Measurements from ENCODE around the gene CDH4. TPM values are rescaled to one million over a fixed set of nuclear protein-coding genes. Genes with fewer than 3 reads are reported as not detected.

CDH4 gene
- total and polyA plus RNA-seq, 9 of the 15 experiments (the other 6 are each of a cell fraction or from before 2014, with no cell fraction given): 0.04 TPM; not detected in 8

DNA sequence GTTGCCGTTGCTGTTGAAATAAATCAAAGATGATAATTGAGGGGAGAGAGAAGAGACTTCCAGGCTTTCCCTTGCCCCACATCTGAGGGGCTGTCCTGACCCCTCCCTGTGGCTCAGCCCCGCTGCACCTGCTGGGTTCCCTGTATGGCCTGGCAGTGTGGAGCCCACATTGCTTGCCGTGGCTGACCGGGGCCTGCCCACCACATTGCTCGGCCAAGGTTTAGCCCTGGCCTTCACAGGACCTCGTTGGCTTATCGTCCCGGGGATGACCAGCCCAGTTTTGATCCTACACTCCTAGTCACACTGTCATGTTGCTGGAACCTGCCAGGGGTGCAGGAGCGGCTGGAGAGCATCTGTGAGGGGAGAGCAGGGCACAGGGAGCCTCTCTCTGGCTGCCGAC lies 102.4 kb downstream of the CDH4 start:
- ChIA-PET POLR2A (interaction anchor here (1.2 kb wide), 1 partner anchor 13 kb away, joined by 3 read pairs; no protein-coding TSS in a partner anchor), CTCF (ENCODE audit: low intra/inter-chr PET ratio) (no interaction called here)
- no peaks in the 10 kb centered on the region for H3K36me3 ChIP-seq (ENCODE audit: control insufficient read depth, insufficient read depth, low read length)
- under 1% methylated on average over 10 of the region's 10 CpGs for WGBS (ENCODE audit: insufficient coverage, low coverage, missing lambda C conversion rate)
- H3K4me1 ChIP-seq (replicated peaks in 1 of 2; ENCODE audit: control insufficient read depth in 2 of 2, insufficient read depth in 2 of 2, low read length in 2 of 2): no peaks in the 10 kb centered on the region
- FAIRE-seq (no peak), ATAC-seq (no peak), DNase-seq (ENCODE audit: extremely low read depth in 1 of 4, low spot score in 3 of 4) (no peak)
- no peaks in the 10 kb centered on the region for H3K9me3 ChIP-seq (replicated peaks; ENCODE audit: control insufficient read depth, insufficient read depth, low read depth, low read length)
- no peaks in the 10 kb centered on the region for H3K9me1 ChIP-seq (ENCODE audit: control insufficient read depth, insufficient read depth, low read length)
- H3K4me2 ChIP-seq (ENCODE audit: insufficient read depth, low read length): no peak overlapping the region
- in situ Hi-C loops (cut with MboI): no loop called here
- H3K9ac ChIP-seq (ENCODE audit: insufficient read depth in 1 of 2, low read depth in 2 of 2, low read length in 2 of 2): no peak overlapping the region
- peaks cover 4 to 44% of the 10 kb centered on the region in 2 experiments; a peak in 4 of 5 replicates for H3K27me3 ChIP-seq (ENCODE audit: control insufficient read depth in 2 of 2, insufficient read depth in 2 of 2, low read length in 2 of 2)
- no peak overlapping the region for H3K4me3 ChIP-seq
- H3K79me2 ChIP-seq (ENCODE audit: control insufficient read depth, insufficient read depth, low read length): no peaks in the 10 kb centered on the region
- BruUV-seq (replicated peaks): no TSS peak
- H3K27ac ChIP-seq (ENCODE audit: extremely low read depth, low read depth, low read length): no peak overlapping the region
- intact Hi-C loops (cut with micrococcal nuclease): no loop called here
- H2AFZ ChIP-seq (ENCODE audit: low read depth, low read length): no peak overlapping the region
- H4K20me1 ChIP-seq (replicated peaks; ENCODE audit: control insufficient read depth, insufficient read depth, low read length): 0 out of 2 replicates have a peak, but pooled peaks cover 3% of the 10 kb centered on the region
- TF ChIP-seq ZNF184 (CRISPR knock-in tag; IDR thresholded peaks at IDR 0.05) (no peak), NONO (IDR thresholded peaks at IDR 0.05; ENCODE audit: low read depth in 2 of 2, low read length in 1 of 2) (no peak), BRF1 (IDR thresholded peaks at IDR 0.05; ENCODE audit: borderline replicate concordance, extremely low read depth, insufficient read length) (no peak), KLF16 (IDR thresholded peaks at IDR 0.05) (no peak), MEIS2 (IDR thresholded peaks at IDR 0.05; ENCODE audit: partially characterized antibody) (no peak), SMAD1 (IDR thresholded peaks at IDR 0.05; ENCODE audit: low read depth, low read length, partially characterized antibody) (no peak), FOXM1 (IDR thresholded peaks at IDR 0.05; ENCODE audit: low read depth) (no peak), FOXM1 (CRISPR knock-in tag; IDR thresholded peaks at IDR 0.05; ENCODE audit: low read depth) (no peak), ZNF76 (CRISPR knock-in tag; IDR thresholded peaks at IDR 0.05; ENCODE audit: borderline replicate concordance) (no peak), SAFB (IDR thresholded peaks at IDR 0.05; ENCODE audit: borderline replicate concordance, low read depth, low read length) (no peak), XRCC4 (IDR thresholded peaks at IDR 0.05; ENCODE audit: extremely low read depth, insufficient read depth, insufficient read length) (no peak)
- TF ChIP-seq, protein P1, sequence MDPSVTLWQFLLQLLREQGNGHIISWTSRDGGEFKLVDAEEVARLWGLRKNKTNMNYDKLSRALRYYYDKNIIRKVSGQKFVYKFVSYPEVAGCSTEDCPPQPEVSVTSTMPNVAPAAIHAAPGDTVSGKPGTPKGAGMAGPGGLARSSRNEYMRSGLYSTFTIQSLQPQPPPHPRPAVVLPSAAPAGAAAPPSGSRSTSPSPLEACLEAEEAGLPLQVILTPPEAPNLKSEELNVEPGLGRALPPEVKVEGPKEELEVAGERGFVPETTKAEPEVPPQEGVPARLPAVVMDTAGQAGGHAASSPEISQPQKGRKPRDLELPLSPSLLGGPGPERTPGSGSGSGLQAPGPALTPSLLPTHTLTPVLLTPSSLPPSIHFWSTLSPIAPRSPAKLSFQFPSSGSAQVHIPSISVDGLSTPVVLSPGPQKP (CRISPR knock-in tag; IDR thresholded peaks at IDR 0.05): no peak
- TF ChIP-seq, protein P2, sequence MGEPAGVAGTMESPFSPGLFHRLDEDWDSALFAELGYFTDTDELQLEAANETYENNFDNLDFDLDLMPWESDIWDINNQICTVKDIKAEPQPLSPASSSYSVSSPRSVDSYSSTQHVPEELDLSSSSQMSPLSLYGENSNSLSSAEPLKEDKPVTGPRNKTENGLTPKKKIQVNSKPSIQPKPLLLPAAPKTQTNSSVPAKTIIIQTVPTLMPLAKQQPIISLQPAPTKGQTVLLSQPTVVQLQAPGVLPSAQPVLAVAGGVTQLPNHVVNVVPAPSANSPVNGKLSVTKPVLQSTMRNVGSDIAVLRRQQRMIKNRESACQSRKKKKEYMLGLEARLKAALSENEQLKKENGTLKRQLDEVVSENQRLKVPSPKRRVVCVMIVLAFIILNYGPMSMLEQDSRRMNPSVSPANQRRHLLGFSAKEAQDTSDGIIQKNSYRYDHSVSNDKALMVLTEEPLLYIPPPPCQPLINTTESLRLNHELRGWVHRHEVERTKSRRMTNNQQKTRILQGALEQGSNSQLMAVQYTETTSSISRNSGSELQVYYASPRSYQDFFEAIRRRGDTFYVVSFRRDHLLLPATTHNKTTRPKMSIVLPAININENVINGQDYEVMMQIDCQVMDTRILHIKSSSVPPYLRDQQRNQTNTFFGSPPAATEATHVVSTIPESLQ (CRISPR knock-in tag; IDR thresholded peaks at IDR 0.05): no peak
- TF ChIP-seq, protein P3, sequence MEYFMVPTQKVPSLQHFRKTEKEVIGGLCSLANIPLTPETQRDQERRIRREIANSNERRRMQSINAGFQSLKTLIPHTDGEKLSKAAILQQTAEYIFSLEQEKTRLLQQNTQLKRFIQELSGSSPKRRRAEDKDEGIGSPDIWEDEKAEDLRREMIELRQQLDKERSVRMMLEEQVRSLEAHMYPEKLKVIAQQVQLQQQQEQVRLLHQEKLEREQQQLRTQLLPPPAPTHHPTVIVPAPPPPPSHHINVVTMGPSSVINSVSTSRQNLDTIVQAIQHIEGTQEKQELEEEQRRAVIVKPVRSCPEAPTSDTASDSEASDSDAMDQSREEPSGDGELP (CRISPR knock-in tag; IDR thresholded peaks at IDR 0.05; ENCODE audit: borderline replicate concordance): no peak
- TF ChIP-seq, protein P4, sequence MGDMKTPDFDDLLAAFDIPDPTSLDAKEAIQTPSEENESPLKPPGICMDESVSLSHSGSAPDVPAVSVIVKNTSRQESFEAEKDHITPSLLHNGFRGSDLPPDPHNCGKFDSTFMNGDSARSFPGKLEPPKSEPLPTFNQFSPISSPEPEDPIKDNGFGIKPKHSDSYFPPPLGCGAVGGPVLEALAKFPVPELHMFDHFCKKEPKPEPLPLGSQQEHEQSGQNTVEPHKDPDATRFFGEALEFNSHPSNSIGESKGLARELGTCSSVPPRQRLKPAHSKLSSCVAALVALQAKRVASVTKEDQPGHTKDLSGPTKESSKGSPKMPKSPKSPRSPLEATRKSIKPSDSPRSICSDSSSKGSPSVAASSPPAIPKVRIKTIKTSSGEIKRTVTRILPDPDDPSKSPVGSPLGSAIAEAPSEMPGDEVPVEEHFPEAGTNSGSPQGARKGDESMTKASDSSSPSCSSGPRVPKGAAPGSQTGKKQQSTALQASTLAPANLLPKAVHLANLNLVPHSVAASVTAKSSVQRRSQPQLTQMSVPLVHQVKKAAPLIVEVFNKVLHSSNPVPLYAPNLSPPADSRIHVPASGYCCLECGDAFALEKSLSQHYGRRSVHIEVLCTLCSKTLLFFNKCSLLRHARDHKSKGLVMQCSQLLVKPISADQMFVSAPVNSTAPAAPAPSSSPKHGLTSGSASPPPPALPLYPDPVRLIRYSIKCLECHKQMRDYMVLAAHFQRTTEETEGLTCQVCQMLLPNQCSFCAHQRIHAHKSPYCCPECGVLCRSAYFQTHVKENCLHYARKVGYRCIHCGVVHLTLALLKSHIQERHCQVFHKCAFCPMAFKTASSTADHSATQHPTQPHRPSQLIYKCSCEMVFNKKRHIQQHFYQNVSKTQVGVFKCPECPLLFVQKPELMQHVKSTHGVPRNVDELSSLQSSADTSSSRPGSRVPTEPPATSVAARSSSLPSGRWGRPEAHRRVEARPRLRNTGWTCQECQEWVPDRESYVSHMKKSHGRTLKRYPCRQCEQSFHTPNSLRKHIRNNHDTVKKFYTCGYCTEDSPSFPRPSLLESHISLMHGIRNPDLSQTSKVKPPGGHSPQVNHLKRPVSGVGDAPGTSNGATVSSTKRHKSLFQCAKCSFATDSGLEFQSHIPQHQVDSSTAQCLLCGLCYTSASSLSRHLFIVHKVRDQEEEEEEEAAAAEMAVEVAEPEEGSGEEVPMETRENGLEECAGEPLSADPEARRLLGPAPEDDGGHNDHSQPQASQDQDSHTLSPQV (IDR thresholded peaks at IDR 0.05): no peak
